ENCODE results near the gene TBCEL.
"Not testable (repeated sequence)": the region's sequence is repeated elsewhere in the genome, so short reads cannot be mapped to it uniquely, and the experiment has no call there.

TBCEL gene

DNA sequence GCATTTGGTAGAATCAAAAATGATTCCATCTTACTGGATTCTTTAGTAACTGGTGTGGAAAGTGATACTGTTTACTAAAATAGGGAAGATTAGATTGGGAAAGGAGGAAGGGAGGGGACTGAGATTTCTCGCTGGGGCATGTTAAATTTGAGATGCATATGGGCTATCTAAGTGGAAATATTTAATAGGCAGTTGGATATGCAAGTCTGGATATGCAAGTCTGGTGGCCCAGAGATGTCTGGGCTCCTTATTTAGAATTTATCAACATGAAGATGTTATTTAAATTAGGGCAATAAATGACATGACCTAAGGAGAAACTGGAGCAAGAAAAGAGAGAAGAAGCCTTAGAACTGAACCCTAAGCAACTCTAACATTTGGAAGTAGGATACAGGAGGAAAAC lies 17.0 kb upstream of the TBCEL start:
- Histone ChIP-seq H3K36me3 (ENCODE audit: control insufficient read depth, low read length) (no peaks in the 10 kb centered on the region), H3K4me2 (ENCODE audit: low read length) (no peak overlapping the region), H3K9me3 (ENCODE audit: control insufficient read depth, insufficient read depth, low read length) (no peaks in the 10 kb centered on the region), H4K20me1 (ENCODE audit: control insufficient read depth, insufficient read depth, low read depth, low read length) (no peaks in the 10 kb centered on the region), H3K9me2 (replicated peaks; ENCODE audit: control insufficient read depth, low read length) (no peaks in the 10 kb centered on the region), H3K4me3 (ENCODE audit: low read length) (no peak overlapping the region), H3K79me2 (ENCODE audit: control insufficient read depth, low read length) (no peaks in the 10 kb centered on the region), H3K27ac (ENCODE audit: low read depth, low read length) (no peak overlapping the region), H3K27me3 (ENCODE audit: control insufficient read depth, low read length) (0 out of 2 replicates have a peak, but pooled peaks cover under 1% of the 10 kb centered on the region), H3F3A (ENCODE audit: control insufficient read depth, insufficient read depth) (no peaks in the 10 kb centered on the region), H3K4me1 (ENCODE audit: control insufficient read depth, low read length) (no peaks in the 10 kb centered on the region)
- TF ChIP-seq, protein P1, sequence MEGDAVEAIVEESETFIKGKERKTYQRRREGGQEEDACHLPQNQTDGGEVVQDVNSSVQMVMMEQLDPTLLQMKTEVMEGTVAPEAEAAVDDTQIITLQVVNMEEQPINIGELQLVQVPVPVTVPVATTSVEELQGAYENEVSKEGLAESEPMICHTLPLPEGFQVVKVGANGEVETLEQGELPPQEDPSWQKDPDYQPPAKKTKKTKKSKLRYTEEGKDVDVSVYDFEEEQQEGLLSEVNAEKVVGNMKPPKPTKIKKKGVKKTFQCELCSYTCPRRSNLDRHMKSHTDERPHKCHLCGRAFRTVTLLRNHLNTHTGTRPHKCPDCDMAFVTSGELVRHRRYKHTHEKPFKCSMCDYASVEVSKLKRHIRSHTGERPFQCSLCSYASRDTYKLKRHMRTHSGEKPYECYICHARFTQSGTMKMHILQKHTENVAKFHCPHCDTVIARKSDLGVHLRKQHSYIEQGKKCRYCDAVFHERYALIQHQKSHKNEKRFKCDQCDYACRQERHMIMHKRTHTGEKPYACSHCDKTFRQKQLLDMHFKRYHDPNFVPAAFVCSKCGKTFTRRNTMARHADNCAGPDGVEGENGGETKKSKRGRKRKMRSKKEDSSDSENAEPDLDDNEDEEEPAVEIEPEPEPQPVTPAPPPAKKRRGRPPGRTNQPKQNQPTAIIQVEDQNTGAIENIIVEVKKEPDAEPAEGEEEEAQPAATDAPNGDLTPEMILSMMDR (IDR thresholded peaks at IDR 0.05; ENCODE audit: low read depth, low read length, poor library complexity, severe bottlenecking), result no peak
- TF ChIP-seq EZH2phosphoT487 (IDR thresholded peaks at IDR 0.05; ENCODE audit: borderline replicate concordance, low read length), result no peak

DNA sequence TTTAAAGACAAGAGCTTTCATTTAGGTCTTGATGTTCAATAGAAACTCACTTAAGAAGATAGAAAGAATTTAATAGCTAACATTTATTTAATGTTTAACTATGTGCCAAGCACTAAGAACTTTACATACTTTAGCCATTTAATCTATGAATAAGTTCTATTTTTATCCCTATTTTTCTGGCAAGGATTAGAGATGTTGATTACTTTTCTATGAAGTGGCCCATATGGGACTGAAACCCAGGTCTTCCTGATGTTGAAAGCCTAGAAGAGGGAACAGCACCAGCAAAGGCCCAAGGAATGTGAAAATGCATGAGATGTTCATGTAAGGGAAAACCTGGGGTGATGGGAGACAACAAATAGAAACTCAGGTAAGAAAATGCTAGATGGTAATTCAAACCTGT lies 15.4 kb upstream of the TBCEL start:
- Histone ChIP-seq H3K9me3 (ENCODE audit: control insufficient read depth, insufficient read depth, low read length) (no peaks in the 10 kb centered on the region), H3K27me3 (ENCODE audit: control insufficient read depth, low read length) (no peaks in the 10 kb centered on the region), H4K20me1 (ENCODE audit: control insufficient read depth, insufficient read depth, low read depth, low read length) (no peaks in the 10 kb centered on the region), H3K4me3 (ENCODE audit: low read length) (no peak overlapping the region), H3K27ac (ENCODE audit: low read depth, low read length) (no peak overlapping the region), H3F3A (ENCODE audit: control insufficient read depth, insufficient read depth) (no peaks in the 10 kb centered on the region), H3K4me1 (ENCODE audit: control insufficient read depth, low read length) (no peaks in the 10 kb centered on the region), H3K4me2 (ENCODE audit: low read length) (no peak overlapping the region), H3K9me2 (replicated peaks; ENCODE audit: control insufficient read depth, low read length) (no peaks in the 10 kb centered on the region), H3K36me3 (ENCODE audit: control insufficient read depth, low read length) (no peaks in the 10 kb centered on the region), H3K79me2 (ENCODE audit: control insufficient read depth, low read length) (no peaks in the 10 kb centered on the region)
- TF ChIP-seq, protein P1 (IDR thresholded peaks at IDR 0.05; ENCODE audit: low read depth, low read length, poor library complexity, severe bottlenecking), result no peak
- TF ChIP-seq EZH2phosphoT487 (IDR thresholded peaks at IDR 0.05; ENCODE audit: borderline replicate concordance, low read length), result no peak

DNA sequence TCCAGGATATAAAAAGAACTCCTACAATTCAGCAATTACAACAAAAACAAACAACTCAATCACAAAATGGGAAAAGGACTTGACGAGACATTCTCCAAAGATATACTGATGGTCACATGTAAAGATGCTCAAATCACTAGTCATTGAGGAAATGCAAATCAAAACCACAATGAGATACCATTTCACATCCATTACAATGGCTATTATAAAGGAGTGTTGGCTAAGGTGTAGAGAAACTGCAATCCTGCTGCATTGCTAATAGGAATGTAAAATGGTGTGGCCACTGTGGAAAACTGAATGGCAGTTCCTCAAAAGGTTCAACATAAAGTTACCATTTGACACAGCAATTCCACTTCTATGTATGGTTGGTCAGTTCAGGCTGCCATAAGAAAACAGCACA lies 11.8 kb upstream of the TBCEL start:
- Histone ChIP-seq H3K4me2 (ENCODE audit: low read length) (no peak overlapping the region), H3K4me3 (ENCODE audit: low read length) (no peak overlapping the region), H3K4me1 (ENCODE audit: control insufficient read depth, low read length) (no peaks in the 10 kb centered on the region), H4K20me1 (ENCODE audit: control insufficient read depth, insufficient read depth, low read depth, low read length) (no peaks in the 10 kb centered on the region), H3K9me3 (ENCODE audit: control insufficient read depth, insufficient read depth, low read length) (no peaks in the 10 kb centered on the region), H3K79me2 (ENCODE audit: control insufficient read depth, low read length) (no peaks in the 10 kb centered on the region), H3K27ac (ENCODE audit: low read depth, low read length) (no peak overlapping the region), H3K9me2 (replicated peaks; ENCODE audit: control insufficient read depth, low read length) (no peaks in the 10 kb centered on the region), H3F3A (ENCODE audit: control insufficient read depth, insufficient read depth) (no peaks in the 10 kb centered on the region), H3K36me3 (ENCODE audit: control insufficient read depth, low read length) (no peaks in the 10 kb centered on the region), H3K27me3 (ENCODE audit: control insufficient read depth, low read length) (no peaks in the 10 kb centered on the region)
- TF ChIP-seq EZH2phosphoT487 (IDR thresholded peaks at IDR 0.05; ENCODE audit: borderline replicate concordance, low read length), result no peak
- TF ChIP-seq, protein P1 (IDR thresholded peaks at IDR 0.05; ENCODE audit: low read depth, low read length, poor library complexity, severe bottlenecking), result no peak

DNA sequence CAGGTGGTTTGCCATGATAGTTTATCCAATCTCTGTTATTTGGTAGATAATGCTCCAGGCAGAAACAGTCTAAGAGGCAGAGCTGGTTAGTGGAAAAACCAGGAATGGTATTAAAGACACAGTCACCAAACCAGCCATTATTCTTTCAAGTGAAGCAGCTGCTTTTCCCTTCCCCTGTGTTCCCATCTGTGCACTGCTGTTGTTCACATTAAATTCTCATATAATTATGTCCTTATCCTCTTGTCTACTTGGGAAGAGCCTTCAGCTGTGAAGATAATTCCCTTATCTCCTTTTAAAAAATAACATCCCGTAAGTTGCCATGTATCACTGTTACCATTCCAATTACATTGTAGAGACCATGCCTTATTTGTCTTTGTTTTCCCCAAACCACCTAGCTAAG lies 5.2 kb upstream of the TBCEL start:
- Histone ChIP-seq H3K27ac (ENCODE audit: low read depth, low read length) (no peak overlapping the region), H3K4me3 (ENCODE audit: low read length) (no peak overlapping the region), H3K4me1 (ENCODE audit: control insufficient read depth, low read length) (peaks cover 4% of the 10 kb centered on the region), H3K27me3 (ENCODE audit: control insufficient read depth, low read length) (peaks cover 8% of the 10 kb centered on the region; the same call in 1 of the 2 replicates), H4K20me1 (ENCODE audit: control insufficient read depth, insufficient read depth, low read depth, low read length) (no peaks in the 10 kb centered on the region), H3K9me2 (replicated peaks; ENCODE audit: control insufficient read depth, low read length) (no peaks in the 10 kb centered on the region), H3K36me3 (ENCODE audit: control insufficient read depth, low read length) (no peaks in the 10 kb centered on the region), H3K9me3 (ENCODE audit: control insufficient read depth, insufficient read depth, low read length) (no peaks in the 10 kb centered on the region), H3K4me2 (ENCODE audit: low read length) (no peak overlapping the region), H3K79me2 (ENCODE audit: control insufficient read depth, low read length) (no peaks in the 10 kb centered on the region), H3F3A (ENCODE audit: control insufficient read depth, insufficient read depth) (no peaks in the 10 kb centered on the region)
- TF ChIP-seq, protein P1 (IDR thresholded peaks at IDR 0.05; ENCODE audit: low read depth, low read length, poor library complexity, severe bottlenecking), result no peak
- TF ChIP-seq EZH2phosphoT487 (IDR thresholded peaks at IDR 0.05; ENCODE audit: borderline replicate concordance, low read length), result no peak

DNA sequence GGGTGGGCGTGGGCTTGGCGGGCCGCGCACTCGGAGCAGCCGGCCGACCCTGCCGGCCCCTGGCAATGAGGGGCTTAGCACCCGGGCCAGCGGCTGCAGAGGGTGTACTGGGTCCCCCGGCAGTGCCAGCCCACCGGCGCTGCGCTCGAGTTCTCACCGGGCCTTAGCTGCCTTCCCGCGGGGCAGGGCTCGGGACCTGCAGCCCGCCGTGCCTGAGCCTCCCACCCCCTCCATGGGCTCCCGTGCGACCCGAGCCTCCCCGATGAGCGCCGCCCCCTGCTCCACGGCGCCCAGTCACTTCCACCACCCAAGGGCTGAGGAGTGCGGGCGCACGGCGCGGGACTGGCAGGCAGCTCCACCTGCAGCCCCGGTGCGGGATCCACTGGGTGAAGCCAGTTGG lies 2.2 kb upstream of the TBCEL start:
- H4K20me1 ChIP-seq (ENCODE audit: control insufficient read depth, insufficient read depth, low read depth, low read length); H3K9me2 ChIP-seq (replicated peaks; ENCODE audit: control insufficient read depth, low read length); H3K27me3 ChIP-seq (ENCODE audit: control insufficient read depth, low read length); H3F3A ChIP-seq (ENCODE audit: control insufficient read depth, insufficient read depth); H3K36me3 ChIP-seq (ENCODE audit: control insufficient read depth, low read length); H3K4me3 ChIP-seq (ENCODE audit: low read length); H3K27ac ChIP-seq (ENCODE audit: low read depth, low read length); H3K4me2 ChIP-seq (ENCODE audit: low read length); H3K9me3 ChIP-seq (ENCODE audit: control insufficient read depth, insufficient read depth, low read length): not testable (repeated sequence)
- peaks cover 17% of the 10 kb centered on the region for H3K4me1 ChIP-seq (ENCODE audit: control insufficient read depth, low read length)
- H3K79me2 ChIP-seq (ENCODE audit: control insufficient read depth, low read length), result peaks cover 24% of the 10 kb centered on the region

All from DOHH2 (cell line).